Fibroblast of mammary gland (primary cell): ENCODE data around the gene CCNI2.

Source experiments
- DNase-seq: peaks from one replicate; pipeline ENCODE4 v3.0.0-alpha.2; 2010; ENCODE audit warnings: low read depth
- H3K4me3 ChIP-seq: 2 replicates; pipeline ENCODE4 v1.5.1; 2011; ENCODE audit warnings: low read depth, mild to moderate bottlenecking, low read length, moderate library complexity; ENCODE audit not compliant: control insufficient read depth
- CTCF ChIP-seq: conservative IDR thresholded peaks from 2 replicates; pipeline ENCODE4 v1.5.1; 2011; ENCODE audit warnings: low read depth, low read length, inconsistent platforms; ENCODE audit not compliant: control insufficient read depth, insufficient read depth

CCNI2 gene

GRCh38 chr5:132760601-132761317 is 13.5 kb downstream of the CCNI2 start:
- H3K4me3 ChIP-seq, result no peak overlapping the region
- TF ChIP-seq CTCF, result no peak
- DNase-seq, result no peak

GRCh38 chr5:132761321-132762240 is 14.4 kb downstream of the CCNI2 start:
- DNase-seq, result no peak
- no peak for TF ChIP-seq CTCF

GRCh38 chr5:132762246-132763000 is 15.2 kb downstream of the CCNI2 start:
- TF ChIP-seq CTCF, result no peak
- no peak overlapping the region for H3K4me3 ChIP-seq
- DNase-seq, result no peak

More at GRCh38 chr5:132761321-132762240, 14.4 kb downstream of the CCNI2 start:
- no peak overlapping the region for H3K4me3 ChIP-seq

GRCh38 chr5:132763181-132764036 is 16.2 kb downstream of the CCNI2 start:
- TF ChIP-seq CTCF, result no peak
- DNase-seq, result no peak
- H3K4me3 ChIP-seq, result no peak overlapping the region

- DNase-seq, result no peak
- H3K4me3 ChIP-seq, result no peak overlapping the region
- TF ChIP-seq CTCF, result no peak
Measured at GRCh38 chr5:132764051-132764450, 16.8 kb downstream of the CCNI2 start.
